ENCODE results near the gene PHB1.
"Not testable (repeated sequence)": the region's sequence is repeated elsewhere in the genome, so short reads cannot be mapped to it uniquely, and the experiment has no call there.

PHB1 gene

GRCh38 chr17:49439305-49439672, 24.6 kb upstream of the PHB1 start:
- DNase-seq: no peak

GRCh38 chr17:49438436-49439278, 24.0 kb upstream of the PHB1 start:
- DNase-seq: no peak

GRCh38 chr17:49437696-49438435, 23.2 kb upstream of the PHB1 start:
- DNase-seq: no peak

- DNase-seq: no peak
Measured at GRCh38 chr17:49436174-49436573, 21.5 kb upstream of the PHB1 start.

GRCh38 chr17:49435671-49436029, 21.0 kb upstream of the PHB1 start:
- DNase-seq: no peak

GRCh38 chr17:49434821-49435670, 20.4 kb upstream of the PHB1 start:
- peak; percentile 2 for DNase-seq

GRCh38 chr17:49433000-49433694, 18.5 kb upstream of the PHB1 start:
- DNase-seq: no peak

- DNase-seq: no peak
Measured at GRCh38 chr17:49431743-49432142, 17.1 kb upstream of the PHB1 start.

- no peak for DNase-seq
Measured at GRCh38 chr17:49425004-49425286, 10.3 kb upstream of the PHB1 start.

GRCh38 chr17:49424276-49425003, 9.8 kb upstream of the PHB1 start:
- DNase-seq: not testable (repeated sequence)

- DNase-seq: no peak
Measured at GRCh38 chr17:49422714-49423113, 8.0 kb upstream of the PHB1 start.

- not testable (repeated sequence) for DNase-seq
Measured at GRCh38 chr17:49419761-49420160, 5.1 kb upstream of the PHB1 start.

- DNase-seq: not testable (repeated sequence)
Measured at GRCh38 chr17:49418754-49419740, 4.4 kb upstream of the PHB1 start.

- no peak for DNase-seq
Measured at GRCh38 chr17:49414271-49414621, 436 bp downstream of the PHB1 start.

GRCh38 chr17:49409066-49409465, 5.6 kb downstream of the PHB1 start:
- no peak for DNase-seq

GRCh38 chr17:49407981-49408501, 6.6 kb downstream of the PHB1 start:
- peak; percentile 92 for DNase-seq

GRCh38 chr17:49407086-49407485, 7.6 kb downstream of the PHB1 start:
- no peak for DNase-seq

GRCh38 chr17:49406421-49407061, 8.1 kb downstream of the PHB1 start:
- DNase-seq: no peak

GRCh38 chr17:49404906-49405305, 9.8 kb downstream of the PHB1 start:
- no peak for DNase-seq

- DNase-seq: no peak
Measured at GRCh38 chr17:49404361-49404760, 10.3 kb downstream of the PHB1 start.

Data from NCI-H1105 treated with DMSO at 0.1 percent for 48 hours (cell line).